NCI-H2227 (cell line): ENCODE data around the gene TSPOAP1.

ENCODE experiments used
- DNase-seq: peaks from one replicate; lab custom pipeline; 2025; ENCODE audit not compliant: unreplicated experiment; lab: John Stamatoyannopoulos, UW

The TSPOAP1 gene

GRCh38 chr17:58280480-58281217 is 47.9 kb downstream of the TSPOAP1 start, which contains the start of gene MPO:
TSS of gene MPO (minus strand) at chr17:58280935. CDS start at chr17:58280758, 177 bp downstream.
- no peak for DNase-seq

- no peak for DNase-seq
Measured at GRCh38 chr17:58279736-58280479, 48.7 kb downstream of the TSPOAP1 start.

- no peak for DNase-seq
Measured at GRCh38 chr17:58279016-58279711, 49.4 kb downstream of the TSPOAP1 start.

GRCh38 chr17:58278661-58279015 is 50.0 kb downstream of the TSPOAP1 start:
- no peak for DNase-seq

- no peak for DNase-seq
Measured at GRCh38 chr17:58277802-58278595, 50.6 kb downstream of the TSPOAP1 start.

- no peak for DNase-seq
Measured at GRCh38 chr17:58277107-58277801, 51.3 kb downstream of the TSPOAP1 start.

- DNase-seq: no peak
Measured at GRCh38 chr17:58276423-58276822, 52.2 kb downstream of the TSPOAP1 start.

GRCh38 chr17:58275417-58275816 is 53.2 kb downstream of the TSPOAP1 start:
- no peak for DNase-seq

GRCh38 chr17:58273453-58274104 is 55.0 kb downstream of the TSPOAP1 start:
- no peak for DNase-seq

- DNase-seq: no peak
Measured at GRCh38 chr17:58272367-58273280, 56.0 kb downstream of the TSPOAP1 start.

- DNase-seq: no peak
Measured at GRCh38 chr17:58271216-58271931, 57.2 kb downstream of the TSPOAP1 start.

- DNase-seq: no peak
Measured at GRCh38 chr17:58270476-58271215, 57.9 kb downstream of the TSPOAP1 start.

GRCh38 chr17:58269557-58270291 is 58.9 kb downstream of the TSPOAP1 start:
- DNase-seq: no peak

- no peak for DNase-seq
Measured at GRCh38 chr17:58268774-58269556, 59.6 kb downstream of the TSPOAP1 start.

GRCh38 chr17:58268326-58268725 is 60.3 kb downstream of the TSPOAP1 start:
- no peak for DNase-seq
